AG08395 (cell line): ENCODE results near the gene C16orf46.

ENCODE experiments used
- DNase-seq: peaks from one replicate; pipeline ENCODE4 v3.0.0; 2012; ENCODE audit warnings: mixed read lengths, low spot score

C16orf46 gene

DNA sequence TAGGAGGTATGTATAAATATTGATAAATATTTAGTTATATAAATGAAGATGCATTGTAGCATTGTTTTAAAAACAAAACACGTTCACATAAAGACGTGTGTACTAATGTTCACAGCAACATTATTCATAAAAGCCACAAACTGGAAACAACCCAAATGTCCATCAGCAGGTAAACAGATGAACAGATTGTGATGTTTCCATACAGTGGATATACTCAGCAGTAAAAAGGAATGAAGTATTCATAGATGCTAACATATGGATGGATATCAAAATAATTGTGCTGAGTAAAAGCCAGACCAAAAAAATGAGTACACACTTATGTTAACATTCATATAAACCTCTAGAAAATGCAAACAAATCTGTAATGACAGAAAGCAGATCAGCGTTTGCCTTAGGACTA is 64.1 kb downstream of the C16orf46 start:
- DNase-seq: no peak
